GM19463 (cell line): ENCODE results near the gene ANKRD2.

ENCODE experiments used
- ATAC-seq: cut with Tn5 transposase; IDR thresholded peaks from one replicate; pipeline ENCODE4 v1.9.1; 2021; ENCODE audit warnings: mild to moderate bottlenecking, moderate library complexity; ENCODE audit not compliant: unreplicated experiment

The ANKRD2 gene

DNA sequence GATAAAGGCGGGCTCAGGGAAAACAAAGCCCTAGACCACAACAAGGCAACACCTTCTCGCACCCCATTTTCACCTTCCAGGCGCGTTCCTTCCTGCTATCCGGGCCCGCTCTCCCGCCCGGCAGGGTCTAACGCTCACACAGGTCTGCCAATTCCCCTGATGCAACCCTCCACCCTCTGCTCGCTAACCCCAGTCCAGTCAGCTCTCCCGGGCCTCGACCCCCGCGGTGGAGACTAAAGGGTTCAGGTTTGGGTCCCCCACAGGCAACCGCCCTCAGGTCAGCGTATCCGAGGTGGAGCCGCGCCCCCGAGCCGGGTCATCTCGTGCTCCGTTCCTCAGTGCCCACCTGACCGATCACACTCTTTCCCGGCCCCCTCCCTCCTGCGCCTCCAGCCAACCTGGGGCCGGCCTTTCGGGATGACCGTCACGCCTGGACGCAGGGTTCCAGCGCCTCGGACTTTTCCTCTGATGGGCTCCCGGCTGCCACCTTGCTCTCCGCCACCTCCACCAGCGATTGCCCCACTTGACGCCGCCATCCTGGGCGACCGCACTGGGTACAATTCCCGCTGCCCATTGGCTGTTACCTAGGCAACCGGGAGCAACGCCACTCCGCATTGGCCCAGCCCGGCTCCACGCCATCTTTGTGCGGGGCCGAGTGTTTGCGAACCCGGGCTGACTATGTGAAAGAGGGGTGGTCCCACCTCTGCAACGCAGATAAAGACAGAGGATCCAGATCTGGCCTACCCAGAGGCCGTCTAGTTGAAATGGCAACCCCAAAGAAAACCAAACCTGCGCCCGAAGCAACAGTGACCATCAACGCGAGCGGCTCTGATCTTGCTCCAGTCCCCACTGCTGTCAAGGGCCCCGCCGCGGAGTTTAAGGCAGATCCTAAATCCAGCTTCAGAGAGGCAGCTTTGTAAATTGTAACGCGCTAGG, 60.6 kb downstream of the ANKRD2 start, which contains the start of gene MORN4:
TSS of gene MORN4 (minus strand) at position 552 of the 936 bp plus-strand sequence. CDS start 13,847 bp downstream, outside the sequence.
- ATAC-seq: peak; percentile 100
